Measurements from ENCODE around the gene RRP9. TPM values are rescaled to one million over a fixed set of nuclear protein-coding genes. Genes with fewer than 3 reads are reported as not detected.
"Not testable (repeated sequence)": the region's sequence is repeated elsewhere in the genome, so short reads cannot be mapped to it uniquely, and the experiment has no call there.

RRP9 gene
- polyA plus RNA-seq, 1 donor from 2014 or later, result 26.8 TPM

DNA sequence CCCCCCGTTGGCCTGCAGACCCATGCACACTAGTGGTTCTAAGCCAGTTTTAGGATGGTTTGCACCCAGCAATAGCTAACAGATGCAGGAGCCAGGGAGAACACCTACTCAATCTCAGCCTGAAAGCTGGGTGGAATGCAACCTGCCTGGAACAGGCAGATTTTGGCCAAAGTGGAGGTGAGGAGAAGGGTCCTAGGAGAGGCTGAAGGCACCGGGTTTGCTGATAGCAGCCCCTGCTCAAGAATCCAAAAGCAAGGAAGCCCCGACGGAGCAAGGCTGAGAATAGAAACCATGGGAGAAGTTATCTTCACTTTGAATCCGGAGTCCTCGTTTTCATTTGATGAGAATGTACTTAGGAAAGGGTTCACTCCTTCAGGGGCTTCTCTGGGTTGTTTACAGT is 9.9 kb downstream of the RRP9 start:
- TF ChIP-seq POLR2AphosphoS5 (IDR thresholded peaks at IDR 0.05), result no peak
- no peak overlapping the region for H3K4me3 ChIP-seq (ENCODE audit: low read length)
- no peaks in the 10 kb centered on the region for H3K27me3 ChIP-seq (ENCODE audit: insufficient read depth, low read depth, low read length)
- H3K36me3 ChIP-seq (ENCODE audit: insufficient read depth, low read length), result no peaks in the 10 kb centered on the region
- H3K4me2 ChIP-seq (ENCODE audit: low read length), result no peak overlapping the region
- H3K79me2 ChIP-seq (replicated peaks; ENCODE audit: insufficient read depth, low read length), result no peaks in the 10 kb centered on the region
- H3F3A ChIP-seq (ENCODE audit: insufficient read depth, low read length, poor library complexity, severe bottlenecking), result no peaks in the 10 kb centered on the region
- H3K9me3 ChIP-seq (ENCODE audit: low read length), result no peaks in the 10 kb centered on the region
- no peak overlapping the region for H3K9ac ChIP-seq (ENCODE audit: low read length)
- no peaks in the 10 kb centered on the region for H3K9me2 ChIP-seq (ENCODE audit: insufficient read depth, low read length)
- H4K20me1 ChIP-seq (ENCODE audit: insufficient read depth), result no peaks in the 10 kb centered on the region
- no peak overlapping the region for H2AFZ ChIP-seq (ENCODE audit: low read depth, low read length)
- H3K27ac ChIP-seq (ENCODE audit: low read length), result no peak overlapping the region

DNA sequence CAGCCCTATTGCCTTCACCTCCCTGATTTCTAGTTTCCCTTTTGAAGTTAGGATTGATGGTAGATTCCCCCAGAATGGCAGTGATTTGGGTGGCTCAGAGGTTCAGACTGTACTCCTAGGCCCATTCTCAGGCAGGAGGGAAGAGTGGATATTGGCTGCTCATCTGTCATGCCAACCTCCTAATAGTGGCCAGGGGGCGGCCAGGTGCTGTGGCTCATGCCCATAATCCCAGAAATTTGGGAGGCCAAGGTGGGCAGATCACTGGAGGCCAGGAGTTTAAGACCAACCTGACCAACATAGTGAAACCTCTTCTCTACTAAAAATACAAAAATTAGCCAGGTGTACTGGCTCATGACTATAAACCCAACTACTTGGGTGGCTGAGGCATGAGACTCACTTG is 11.3 kb downstream of the RRP9 start:
- Histone ChIP-seq H4K20me1 (ENCODE audit: insufficient read depth) (no peaks in the 10 kb centered on the region), H3K79me2 (replicated peaks; ENCODE audit: insufficient read depth, low read length) (no peaks in the 10 kb centered on the region), H3K4me3 (ENCODE audit: low read length) (no peak overlapping the region), H3K9me3 (ENCODE audit: low read length) (no peaks in the 10 kb centered on the region), H3F3A (ENCODE audit: insufficient read depth, low read length, poor library complexity, severe bottlenecking) (no peaks in the 10 kb centered on the region), H2AFZ (ENCODE audit: low read depth, low read length) (no peak overlapping the region), H3K27me3 (ENCODE audit: insufficient read depth, low read depth, low read length) (no peaks in the 10 kb centered on the region), H3K9ac (ENCODE audit: low read length) (no peak overlapping the region), H3K4me2 (ENCODE audit: low read length) (no peak overlapping the region), H3K36me3 (ENCODE audit: insufficient read depth, low read length) (no peaks in the 10 kb centered on the region), H3K27ac (ENCODE audit: low read length) (no peak overlapping the region), H3K9me2 (ENCODE audit: insufficient read depth, low read length) (no peaks in the 10 kb centered on the region)
- TF ChIP-seq EZH2 (IDR thresholded peaks at IDR 0.05; ENCODE audit: borderline replicate concordance, insufficient read depth, low read length, poor library complexity, severe bottlenecking) (no peak), MXI1 (conservative IDR thresholded peaks at IDR 0.05; ENCODE audit: poor library complexity, severe bottlenecking) (no peak), RAD21 (conservative IDR thresholded peaks at IDR 0.05) (no peak), POLR2AphosphoS5 (IDR thresholded peaks at IDR 0.05) (no peak), TAF1 (IDR thresholded peaks at IDR 0.05; ENCODE audit: low read depth) (no peak)
- TF ChIP-seq, protein P1, sequence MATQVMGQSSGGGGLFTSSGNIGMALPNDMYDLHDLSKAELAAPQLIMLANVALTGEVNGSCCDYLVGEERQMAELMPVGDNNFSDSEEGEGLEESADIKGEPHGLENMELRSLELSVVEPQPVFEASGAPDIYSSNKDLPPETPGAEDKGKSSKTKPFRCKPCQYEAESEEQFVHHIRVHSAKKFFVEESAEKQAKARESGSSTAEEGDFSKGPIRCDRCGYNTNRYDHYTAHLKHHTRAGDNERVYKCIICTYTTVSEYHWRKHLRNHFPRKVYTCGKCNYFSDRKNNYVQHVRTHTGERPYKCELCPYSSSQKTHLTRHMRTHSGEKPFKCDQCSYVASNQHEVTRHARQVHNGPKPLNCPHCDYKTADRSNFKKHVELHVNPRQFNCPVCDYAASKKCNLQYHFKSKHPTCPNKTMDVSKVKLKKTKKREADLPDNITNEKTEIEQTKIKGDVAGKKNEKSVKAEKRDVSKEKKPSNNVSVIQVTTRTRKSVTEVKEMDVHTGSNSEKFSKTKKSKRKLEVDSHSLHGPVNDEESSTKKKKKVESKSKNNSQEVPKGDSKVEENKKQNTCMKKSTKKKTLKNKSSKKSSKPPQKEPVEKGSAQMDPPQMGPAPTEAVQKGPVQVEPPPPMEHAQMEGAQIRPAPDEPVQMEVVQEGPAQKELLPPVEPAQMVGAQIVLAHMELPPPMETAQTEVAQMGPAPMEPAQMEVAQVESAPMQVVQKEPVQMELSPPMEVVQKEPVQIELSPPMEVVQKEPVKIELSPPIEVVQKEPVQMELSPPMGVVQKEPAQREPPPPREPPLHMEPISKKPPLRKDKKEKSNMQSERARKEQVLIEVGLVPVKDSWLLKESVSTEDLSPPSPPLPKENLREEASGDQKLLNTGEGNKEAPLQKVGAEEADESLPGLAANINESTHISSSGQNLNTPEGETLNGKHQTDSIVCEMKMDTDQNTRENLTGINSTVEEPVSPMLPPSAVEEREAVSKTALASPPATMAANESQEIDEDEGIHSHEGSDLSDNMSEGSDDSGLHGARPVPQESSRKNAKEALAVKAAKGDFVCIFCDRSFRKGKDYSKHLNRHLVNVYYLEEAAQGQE (IDR thresholded peaks at IDR 0.05; ENCODE audit: borderline replicate concordance), result no peak

GRCh38 chr3:51929420-51930003 is 12.2 kb downstream of the RRP9 start:
- no peak overlapping the region for H2AFZ ChIP-seq (ENCODE audit: low read depth, low read length)
- no peaks in the 10 kb centered on the region for H3K27me3 ChIP-seq (ENCODE audit: insufficient read depth, low read depth, low read length)
- H3K4me3 ChIP-seq (ENCODE audit: low read length), result no peak overlapping the region
- H3K4me2 ChIP-seq (ENCODE audit: low read length), result no peak overlapping the region
- no peak for TF ChIP-seq SMC3 (conservative IDR thresholded peaks at IDR 0.05; ENCODE audit: poor library complexity)
- no peak for TF ChIP-seq POLR2AphosphoS5 (IDR thresholded peaks at IDR 0.05)
- TF ChIP-seq, protein P1 (IDR thresholded peaks at IDR 0.05; ENCODE audit: borderline replicate concordance), result no peak
- no peak for TF ChIP-seq EZH2 (IDR thresholded peaks at IDR 0.05; ENCODE audit: borderline replicate concordance, insufficient read depth, low read length, poor library complexity, severe bottlenecking)
- no peak for TF ChIP-seq RAD21 (conservative IDR thresholded peaks at IDR 0.05)
- H3K9me3 ChIP-seq (ENCODE audit: low read length), result no peaks in the 10 kb centered on the region
- H4K20me1 ChIP-seq (ENCODE audit: insufficient read depth), result no peaks in the 10 kb centered on the region
- no peaks in the 10 kb centered on the region for H3K79me2 ChIP-seq (replicated peaks; ENCODE audit: insufficient read depth, low read length)
- no peaks in the 10 kb centered on the region for H3K36me3 ChIP-seq (ENCODE audit: insufficient read depth, low read length)
- H3K9me2 ChIP-seq (ENCODE audit: insufficient read depth, low read length), result no peaks in the 10 kb centered on the region
- no peaks in the 10 kb centered on the region for H3F3A ChIP-seq (ENCODE audit: insufficient read depth, low read length, poor library complexity, severe bottlenecking)
- H3K9ac ChIP-seq (ENCODE audit: low read length), result no peak overlapping the region
- no peak overlapping the region for H3K27ac ChIP-seq (ENCODE audit: low read length)

DNA sequence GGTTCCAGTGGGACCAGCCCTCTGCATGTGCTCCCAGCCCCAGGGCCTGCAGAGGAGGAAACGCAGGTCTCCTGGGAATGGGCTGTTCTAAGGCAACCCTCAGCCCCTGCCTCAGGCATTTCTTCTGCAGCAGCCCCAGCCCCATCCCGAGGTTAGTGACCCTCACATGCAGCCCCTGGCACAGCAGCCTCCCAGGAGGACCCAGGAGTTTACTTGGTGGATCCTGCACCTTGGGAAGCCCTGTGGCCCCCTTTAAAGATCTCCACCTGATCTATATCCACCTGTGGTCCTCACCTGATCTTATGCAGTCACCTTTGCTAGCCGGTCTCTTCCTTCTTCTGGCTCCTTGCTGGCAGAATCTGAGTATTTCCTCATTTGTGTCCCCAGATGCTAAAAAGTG is 12.7 kb downstream of the RRP9 start:
- not testable (repeated sequence) for H4K20me1 ChIP-seq (ENCODE audit: insufficient read depth); H3K27me3 ChIP-seq (ENCODE audit: insufficient read depth, low read depth, low read length); H3K4me2 ChIP-seq (ENCODE audit: low read length); H3K4me3 ChIP-seq (ENCODE audit: low read length); H3F3A ChIP-seq (ENCODE audit: insufficient read depth, low read length, poor library complexity, severe bottlenecking); H3K9ac ChIP-seq (ENCODE audit: low read length); H3K79me2 ChIP-seq (replicated peaks; ENCODE audit: insufficient read depth, low read length); H3K9me2 ChIP-seq (ENCODE audit: insufficient read depth, low read length); H3K9me3 ChIP-seq (ENCODE audit: low read length); H3K27ac ChIP-seq (ENCODE audit: low read length); H3K36me3 ChIP-seq (ENCODE audit: insufficient read depth, low read length); H2AFZ ChIP-seq (ENCODE audit: low read depth, low read length)
